ENCODE measurements around the gene SLC25A22.

SLC25A22 gene

DNA sequence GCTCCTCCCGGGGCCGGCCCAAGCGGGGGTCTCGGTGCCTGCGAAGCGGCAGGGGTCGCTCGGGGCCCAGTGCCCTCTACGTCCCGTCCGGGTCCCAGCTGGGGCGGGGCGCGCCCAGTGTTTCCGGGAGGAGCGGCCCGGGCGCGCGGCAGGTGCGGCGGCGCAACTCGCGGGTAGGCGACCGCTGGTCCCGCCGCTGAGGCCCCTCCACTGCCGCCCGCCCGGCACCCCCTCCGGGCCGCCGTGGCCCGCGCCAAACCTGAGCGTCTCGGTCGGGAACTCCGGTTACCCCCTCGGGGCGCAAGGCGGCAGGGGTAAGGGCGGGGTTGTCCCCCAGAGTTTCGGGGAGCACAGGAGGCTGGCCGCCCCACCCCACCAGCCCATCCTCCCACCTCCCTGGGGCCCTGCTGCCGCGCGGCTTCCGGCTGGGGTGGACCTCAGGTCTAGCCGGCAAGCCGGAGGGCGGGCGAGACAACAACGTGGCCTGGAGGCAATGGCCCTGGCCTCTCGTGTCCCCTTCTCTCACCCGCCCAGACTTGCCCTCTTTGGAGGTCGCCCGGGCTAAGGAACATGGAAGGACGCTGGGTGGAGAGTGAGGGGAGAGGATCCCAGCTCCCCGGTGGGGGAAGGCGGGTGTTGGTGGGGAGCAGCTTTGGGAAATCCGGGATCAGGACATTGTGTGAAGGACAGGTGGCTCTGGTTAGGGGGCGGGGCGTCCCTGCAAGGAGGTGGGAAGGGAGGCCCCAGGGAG is 29.2 kb upstream of the SLC25A22 start:
- in situ Hi-C loops (cut with HindIII; ENCODE audit: low sequenced_read_pairs), result no loop called here
- no peak for DNase-seq (ENCODE audit: low read depth, low spot score)
- no peak overlapping the region for H3K4me3 ChIP-seq (ENCODE audit: low read depth, low read length)
- TF ChIP-seq, protein P1, sequence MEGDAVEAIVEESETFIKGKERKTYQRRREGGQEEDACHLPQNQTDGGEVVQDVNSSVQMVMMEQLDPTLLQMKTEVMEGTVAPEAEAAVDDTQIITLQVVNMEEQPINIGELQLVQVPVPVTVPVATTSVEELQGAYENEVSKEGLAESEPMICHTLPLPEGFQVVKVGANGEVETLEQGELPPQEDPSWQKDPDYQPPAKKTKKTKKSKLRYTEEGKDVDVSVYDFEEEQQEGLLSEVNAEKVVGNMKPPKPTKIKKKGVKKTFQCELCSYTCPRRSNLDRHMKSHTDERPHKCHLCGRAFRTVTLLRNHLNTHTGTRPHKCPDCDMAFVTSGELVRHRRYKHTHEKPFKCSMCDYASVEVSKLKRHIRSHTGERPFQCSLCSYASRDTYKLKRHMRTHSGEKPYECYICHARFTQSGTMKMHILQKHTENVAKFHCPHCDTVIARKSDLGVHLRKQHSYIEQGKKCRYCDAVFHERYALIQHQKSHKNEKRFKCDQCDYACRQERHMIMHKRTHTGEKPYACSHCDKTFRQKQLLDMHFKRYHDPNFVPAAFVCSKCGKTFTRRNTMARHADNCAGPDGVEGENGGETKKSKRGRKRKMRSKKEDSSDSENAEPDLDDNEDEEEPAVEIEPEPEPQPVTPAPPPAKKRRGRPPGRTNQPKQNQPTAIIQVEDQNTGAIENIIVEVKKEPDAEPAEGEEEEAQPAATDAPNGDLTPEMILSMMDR (IDR thresholded peaks at IDR 0.05; ENCODE audit: low read depth, low read length), result no peak

- TF ChIP-seq, protein P1 (IDR thresholded peaks at IDR 0.05; ENCODE audit: low read depth, low read length), result no peak
- H3K4me3 ChIP-seq (ENCODE audit: low read depth, low read length), result peak overlapping the region; percentile 15
- DNase-seq (ENCODE audit: low read depth, low spot score), result no peak
- in situ Hi-C loops (cut with HindIII; ENCODE audit: low sequenced_read_pairs), result no loop called here
Measured at GRCh38 chr11:826836-827145, 28.7 kb upstream of the SLC25A22 start.

- in situ Hi-C loops (cut with HindIII; ENCODE audit: low sequenced_read_pairs), result no loop called here
Measured at GRCh38 chr11:826227-826621, 28.1 kb upstream of the SLC25A22 start.

GRCh38 chr11:825366-826226 is 27.5 kb upstream of the SLC25A22 start:
- TF ChIP-seq, protein P1 (IDR thresholded peaks at IDR 0.05; ENCODE audit: low read depth, low read length), result no peak
- in situ Hi-C loops (cut with HindIII; ENCODE audit: low sequenced_read_pairs), result no loop called here
- no peak for DNase-seq (ENCODE audit: low read depth, low spot score)
- no peak overlapping the region for H3K4me3 ChIP-seq (ENCODE audit: low read depth, low read length)

More at GRCh38 chr11:826227-826621, 28.1 kb upstream of the SLC25A22 start:
- no peak for DNase-seq (ENCODE audit: low read depth, low spot score)
- no peak overlapping the region for H3K4me3 ChIP-seq (ENCODE audit: low read depth, low read length)
- TF ChIP-seq, protein P1 (IDR thresholded peaks at IDR 0.05; ENCODE audit: low read depth, low read length), result no peak

GRCh38 chr11:824942-825341 is 26.9 kb upstream of the SLC25A22 start:
- in situ Hi-C loops (cut with HindIII; ENCODE audit: low sequenced_read_pairs), result no loop called here
- TF ChIP-seq, protein P1 (IDR thresholded peaks at IDR 0.05; ENCODE audit: low read depth, low read length), result no peak
- DNase-seq (ENCODE audit: low read depth, low spot score), result no peak
- no peak overlapping the region for H3K4me3 ChIP-seq (ENCODE audit: low read depth, low read length)

DNA sequence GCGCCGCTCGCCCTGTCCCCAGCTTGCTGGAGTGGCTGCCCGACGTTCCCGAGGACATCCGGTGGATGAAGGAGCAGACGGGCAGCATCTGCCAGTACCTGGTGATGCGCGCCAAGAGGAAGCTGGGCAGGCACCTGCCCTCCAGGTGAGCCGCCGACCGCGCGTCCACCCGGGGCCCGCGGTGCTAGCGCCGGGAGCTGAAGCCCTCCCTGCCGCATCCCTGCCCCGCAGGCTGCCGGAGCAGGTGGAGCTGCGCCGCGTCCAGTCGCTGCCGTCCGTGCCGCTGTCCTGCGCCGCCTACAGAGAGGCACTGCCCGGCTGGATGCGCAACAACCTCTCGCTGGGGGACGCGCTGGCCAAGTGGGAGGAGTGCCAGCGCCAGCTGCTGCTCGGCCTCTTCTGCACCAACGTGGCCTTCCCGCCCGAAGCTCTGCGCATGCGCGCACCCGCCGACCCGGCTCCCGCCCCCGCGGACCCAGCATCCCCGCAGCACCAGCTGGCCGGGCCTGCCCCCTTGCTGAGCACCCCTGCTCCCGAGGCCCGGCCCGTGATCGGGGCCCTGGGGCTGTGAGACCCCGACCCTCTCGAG is 26.3 kb upstream of the SLC25A22 start:
- in situ Hi-C loops (cut with HindIII; ENCODE audit: low sequenced_read_pairs), result no loop called here
- TF ChIP-seq, protein P1 (IDR thresholded peaks at IDR 0.05; ENCODE audit: low read depth, low read length), result no peak
- DNase-seq (ENCODE audit: low read depth, low spot score), result no peak
- H3K4me3 ChIP-seq (ENCODE audit: low read depth, low read length), result no peak overlapping the region
